NCI-H128 (cell line): Measurements from ENCODE around the gene AKR7A2.
"Not testable (repeated sequence)": the region's sequence is repeated elsewhere in the genome, so short reads cannot be mapped to it uniquely, and the experiment has no call there.

ENCODE experiments used
- DNase-seq: peaks from one replicate; lab custom pipeline; 2025; ENCODE audit not compliant: unreplicated experiment; lab: John Stamatoyannopoulos, UW

The AKR7A2 gene

GRCh38 chr1:19268445-19268844 is 43.5 kb downstream of the AKR7A2 start:
- DNase-seq, result no peak

DNA sequence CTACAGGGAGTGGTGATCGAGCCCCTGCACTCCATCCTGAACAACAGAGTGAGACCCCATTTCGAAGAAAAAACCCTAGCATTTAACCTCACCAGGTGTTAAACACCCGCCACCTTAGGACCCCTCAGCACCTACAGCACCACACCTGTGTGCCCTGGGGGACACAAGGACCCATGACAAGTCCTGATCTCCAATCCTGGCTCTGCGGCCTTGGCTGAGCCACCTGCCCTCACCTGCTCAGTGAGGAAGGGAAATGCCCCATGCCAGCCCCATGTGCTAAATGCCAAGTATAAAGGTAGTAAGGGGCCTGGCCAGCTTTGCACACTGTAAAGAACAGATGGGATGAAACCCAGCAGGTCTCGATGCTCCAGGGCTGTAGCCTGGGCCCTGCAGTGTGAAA is 49.2 kb downstream of the AKR7A2 start:
- no peak for DNase-seq

DNA sequence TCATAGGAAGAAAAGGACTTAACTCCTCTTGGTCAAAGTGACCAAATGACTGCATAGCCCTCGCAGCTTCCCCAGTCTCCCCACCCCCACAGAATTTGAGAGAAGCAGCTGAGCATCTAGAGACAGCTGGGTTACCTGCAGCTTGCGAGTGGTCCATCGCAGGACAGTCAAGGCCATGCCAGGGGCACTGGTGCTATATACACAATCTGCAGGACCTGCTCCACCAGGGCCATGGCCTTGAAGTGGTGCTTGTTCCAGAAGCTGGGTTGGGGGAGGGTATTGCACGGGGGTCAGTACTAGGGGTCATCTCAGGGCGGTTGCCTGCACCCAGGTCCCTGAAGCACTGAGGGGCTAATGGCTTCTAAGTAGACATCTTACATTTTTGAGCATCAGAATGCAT is 49.9 kb downstream of the AKR7A2 start:
- DNase-seq, result no peak

GRCh38 chr1:19260211-19261138 is 51.5 kb downstream of the AKR7A2 start:
- DNase-seq, result no peak

DNA sequence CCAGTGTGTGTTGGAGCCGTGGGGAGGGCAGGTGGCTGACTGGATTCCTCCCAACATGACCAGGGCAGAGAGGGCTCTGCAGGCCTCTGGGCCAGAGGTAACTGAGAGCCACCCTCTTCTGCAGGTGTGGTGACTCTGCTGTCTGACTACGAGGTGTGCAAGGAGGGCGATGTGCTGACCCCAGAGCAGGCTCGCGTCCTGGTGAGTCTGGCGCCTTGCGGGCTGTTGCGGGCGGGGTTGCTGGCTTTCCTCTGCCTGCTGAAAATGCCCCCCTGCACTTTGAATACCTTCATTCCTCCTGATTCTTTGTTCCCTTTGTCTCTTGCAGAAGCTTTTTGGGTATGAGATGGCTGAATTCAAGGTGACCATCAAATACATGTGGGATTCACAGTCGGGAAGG is 53.6 kb downstream of the AKR7A2 start:
- DNase-seq, result no peak

DNA sequence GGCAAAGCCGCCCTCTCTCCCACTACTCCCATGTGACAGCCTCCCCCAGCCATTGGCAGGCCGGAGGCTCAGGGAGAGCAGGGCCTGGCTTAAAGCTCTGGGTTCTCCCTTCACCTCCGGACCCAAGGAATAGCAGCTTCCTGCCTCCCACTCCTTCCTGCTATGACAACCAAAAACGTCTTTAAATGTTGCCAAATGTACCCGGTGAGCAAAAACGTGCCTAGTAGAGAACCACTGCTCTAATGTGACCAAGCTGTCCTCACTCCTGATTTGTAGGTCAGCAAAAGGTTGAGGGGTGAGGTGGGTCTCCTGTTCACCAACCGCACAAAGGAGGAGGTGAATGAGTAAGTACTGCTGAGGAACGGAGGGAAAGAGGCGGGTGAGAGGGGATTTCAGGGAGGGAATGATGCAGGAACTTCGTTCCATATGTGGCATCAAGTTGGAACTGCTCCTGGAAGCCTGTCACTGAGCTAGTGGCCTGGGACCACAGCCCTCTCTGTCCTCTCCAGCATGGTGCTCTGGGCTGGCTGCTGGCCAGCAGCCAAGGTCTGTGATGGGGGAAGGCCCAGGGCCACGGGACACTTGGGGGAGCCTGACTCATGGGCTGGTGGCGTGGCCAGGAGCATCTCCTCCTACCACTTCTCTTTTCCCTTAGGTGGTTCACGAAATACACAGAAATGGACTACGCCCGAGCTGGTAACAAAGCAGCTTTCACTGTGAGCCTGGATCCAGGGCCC is 54.6 kb downstream of the AKR7A2 start:
- DNase-seq, result no peak

GRCh38 chr1:19256301-19256700 is 55.6 kb downstream of the AKR7A2 start:
- not testable (repeated sequence) for DNase-seq

- no peak for DNase-seq
Observed at GRCh38 chr1:19255288-19255687, 56.7 kb downstream of the AKR7A2 start.

GRCh38 chr1:19254416-19254815 is 57.5 kb downstream of the AKR7A2 start:
- no peak for DNase-seq
